Renal cortex interstitium (tissue), 11 donors: ENCODE results near the gene MYO18B. TPM values are rescaled to one million over a fixed set of nuclear protein-coding genes. Genes with fewer than 3 reads are reported as not detected.

Experiments used
- DNase-seq, 11 donors: peaks; one replicate each; pipeline ENCODE4 v3.0.0-alpha.2; 2013; ENCODE audit warnings: low read depth in 9 of 11, low spot score in 4 of 11; ENCODE audit errors: extremely low read depth in 1 of 11
- polyA plus RNA-seq, 3 donors: library from polyadenylated mRNA; unstranded; fragments of 120-200 nt; gene quantifications; one replicate each; pipeline ENCODE4 v1.2.1, GENCODE V29; 2013; ENCODE audit not compliant: insufficient read length in 3 of 3

The MYO18B gene
- polyA plus RNA-seq, 3 donors = 0.07 to 0.16 (median 0.15) TPM

- no peak for DNase-seq
Measured at GRCh38 chr22:25833676-25834075, 91.7 kb downstream of the MYO18B start.

GRCh38 chr22:25834490-25834889, 92.5 kb downstream of the MYO18B start:
- DNase-seq = no peak

- DNase-seq = no peak
Measured at GRCh38 chr22:25835348-25835747, 93.4 kb downstream of the MYO18B start.

- DNase-seq = no peak
Measured at GRCh38 chr22:25837288-25837900, 95.4 kb downstream of the MYO18B start.

GRCh38 chr22:25838960-25839741, 97.2 kb downstream of the MYO18B start:
- DNase-seq = no peak

- no peak for DNase-seq
Measured at GRCh38 chr22:25839755-25840154, 97.8 kb downstream of the MYO18B start.

GRCh38 chr22:25840167-25840566, 98.2 kb downstream of the MYO18B start:
- DNase-seq = no peak

GRCh38 chr22:25840891-25841290, 98.9 kb downstream of the MYO18B start:
- no peak for DNase-seq

GRCh38 chr22:25841775-25842174, 99.8 kb downstream of the MYO18B start:
- no peak for DNase-seq

- no peak for DNase-seq
Measured at GRCh38 chr22:25843660-25844405, 101.8 kb downstream of the MYO18B start.

GRCh38 chr22:25844601-25845000, 102.6 kb downstream of the MYO18B start:
- DNase-seq = no peak

- DNase-seq = no peak
Measured at GRCh38 chr22:25845985-25846745, 104.2 kb downstream of the MYO18B start.

- no peak for DNase-seq
Measured at GRCh38 chr22:25847451-25847850, 105.5 kb downstream of the MYO18B start.

GRCh38 chr22:25848954-25849353, 107.0 kb downstream of the MYO18B start:
- no peak for DNase-seq

GRCh38 chr22:25849522-25849921, 107.5 kb downstream of the MYO18B start:
- no peak for DNase-seq

- DNase-seq = no peak
Measured at GRCh38 chr22:25852223-25852622, 110.2 kb downstream of the MYO18B start.

- DNase-seq = no peak
Measured at GRCh38 chr22:25853078-25853477, 111.1 kb downstream of the MYO18B start.

GRCh38 chr22:25853501-25854284, 111.7 kb downstream of the MYO18B start:
- DNase-seq = no peak

- DNase-seq = no peak
Measured at GRCh38 chr22:25869771-25870170, 127.8 kb downstream of the MYO18B start.
